IPS DF 19.7 (cell line): ENCODE data around the gene LSP1.

ENCODE experiments used
- DNase-seq: peaks from one replicate; pipeline ENCODE4 v3.0.0-alpha.2; 2013; ENCODE audit warnings: low read depth, low spot score

The LSP1 gene

GRCh38 chr11:1825039-1825740 lies 27.7 kb upstream of the LSP1 start:
- peak; percentile 50 for DNase-seq

- DNase-seq: no peak
Observed at GRCh38 chr11:1825785-1826451, 27.0 kb upstream of the LSP1 start.

GRCh38 chr11:1826552-1827094 lies 26.3 kb upstream of the LSP1 start:
- DNase-seq: no peak

- no peak for DNase-seq
Observed at GRCh38 chr11:1827095-1827813, 25.6 kb upstream of the LSP1 start.

- no peak for DNase-seq
Observed at GRCh38 chr11:1827931-1828330, 25.0 kb upstream of the LSP1 start.

GRCh38 chr11:1828542-1828941 lies 24.3 kb upstream of the LSP1 start:
- DNase-seq: no peak

- no peak for DNase-seq
Observed at GRCh38 chr11:1829039-1829820, 23.7 kb upstream of the LSP1 start.

- no peak for DNase-seq
Observed at GRCh38 chr11:1830004-1830321, 22.9 kb upstream of the LSP1 start.

- DNase-seq: no peak
Observed at GRCh38 chr11:1830322-1831223, 22.3 kb upstream of the LSP1 start.

- no peak for DNase-seq
Observed at GRCh38 chr11:1831338-1832210, 21.3 kb upstream of the LSP1 start.

GRCh38 chr11:1832211-1832919 lies 20.5 kb upstream of the LSP1 start:
- no peak for DNase-seq

- no peak for DNase-seq
Observed at GRCh38 chr11:1832920-1833295, 20.0 kb upstream of the LSP1 start.

GRCh38 chr11:1834062-1834610 lies 18.7 kb upstream of the LSP1 start:
- DNase-seq: no peak

GRCh38 chr11:1834779-1835670 lies 17.9 kb upstream of the LSP1 start, which contains the start of gene SYT8:
TSS of gene SYT8 (plus strand) at chr11:1834990. CDS start at chr11:1835106, 116 bp downstream.
- DNase-seq: no peak

- DNase-seq: no peak
Observed at GRCh38 chr11:1835671-1836010, 17.2 kb upstream of the LSP1 start.

GRCh38 chr11:1836011-1836945 lies 16.6 kb upstream of the LSP1 start:
- DNase-seq: no peak
